SK-N-SH (cell line): ENCODE data around the gene LSS. TPM values are rescaled to one million over a fixed set of nuclear protein-coding genes. Genes with fewer than 3 reads are reported as not detected.

Experiments used
- CTCF ChIA-PET: fragments of 300-600, 350-600 bp; formaldehyde crosslinking; extraction: SDS; loops from one replicate; lab custom pipeline; 2021; lab: Yijun Ruan, JAX
- POLR2A ChIA-PET: fragments of 350-600 bp; sonication (Branson Sonifier 250); formaldehyde crosslinking; extraction: SDS; loops from one replicate; lab custom pipeline; 2020; ENCODE audit warnings: antibody characterized with exemption, inconsistent platforms; lab: Yijun Ruan, JAX
- DNase-seq: peaks from one replicate; pipeline ENCODE4 v3.0.0; 2012
- H2AFZ ChIP-seq: fragments of 200-600 bp; sonication (generic); 2 replicates; pipeline ENCODE4 v1.8.1; 2016; ENCODE audit warnings: antibody characterized with exemption, mild to moderate bottlenecking, low read depth
- H3F3A ChIP-seq: fragments of 200-600 bp; sonication (generic); replicated peaks from 2 replicates; pipeline ENCODE3; 2016; ENCODE audit warnings: antibody characterized with exemption, mild to moderate bottlenecking; ENCODE audit not compliant: insufficient read depth
- H3K27ac ChIP-seq, 2 experiments: fragments of 200-500 bp in 1 of 2; fragments of 200-600 bp in 1 of 2; sonication (Bioruptor generic) in 1 of 2; sonication (generic), shearing (Covaris generic) in 1 of 2; 2 replicates each; pipeline versions ENCODE4 v1.5.1 to v1.6.1; 2014 to 2016; ENCODE audit warnings: low read depth in 2 of 2, inconsistent platforms in 1 of 2, low read length in 1 of 2, mild to moderate bottlenecking in 1 of 2, mixed read lengths in 1 of 2
- H3K27me3 ChIP-seq: fragments of 200-600 bp; sonication (generic), shearing (Covaris generic); 2 replicates; pipeline ENCODE4 v1.6.1; 2016; ENCODE audit warnings: mixed run types; ENCODE audit not compliant: insufficient read depth
- H3K36me3 ChIP-seq, 2 experiments: fragments of 200-500 bp in 1 of 2; fragments of 200-600 bp in 1 of 2; sonication (Bioruptor generic) in 1 of 2; sonication (generic) in 1 of 2; replicated peaks in 1 of 2; 2 replicates each; pipeline versions ENCODE3 to v1.5.1; 2014 to 2016; ENCODE audit warnings: low read length in 1 of 2, mild to moderate bottlenecking in 1 of 2; ENCODE audit not compliant: insufficient read depth in 2 of 2, control insufficient read depth in 1 of 2
- H3K4me1 ChIP-seq, 2 experiments: fragments of 200-500 bp in 1 of 2; fragments of 200-600 bp in 1 of 2; sonication (Bioruptor generic) in 1 of 2; sonication (generic), shearing (Covaris generic) in 1 of 2; 2 replicates each; pipeline versions ENCODE4 v1.5.1 to v1.6.1; 2014 to 2016; ENCODE audit warnings: low read depth in 1 of 2, low read length in 1 of 2, mixed run types in 1 of 2; ENCODE audit not compliant: insufficient read depth in 2 of 2, control insufficient read depth in 1 of 2
- H3K4me2 ChIP-seq: fragments of 200-600 bp; sonication (generic), shearing (Covaris generic); 2 replicates; pipeline ENCODE4 v1.6.1; 2017; ENCODE audit warnings: mixed run types
- H3K4me3 ChIP-seq, 2 experiments: fragments of 200-500 bp in 1 of 2; fragments of 200-600 bp in 1 of 2; sonication (Bioruptor generic) in 1 of 2; sonication (generic), shearing (Covaris generic) in 1 of 2; 2 replicates each; pipeline versions ENCODE4 v1.5.1 to v1.8.1; 2014 to 2016; ENCODE audit warnings: low read depth in 2 of 2, inconsistent platforms in 1 of 2, low read length in 1 of 2, mild to moderate bottlenecking in 1 of 2, mixed read lengths in 1 of 2, moderate library complexity in 1 of 2
- H3K79me2 ChIP-seq: fragments of 200-600 bp; sonication (generic); 2 replicates; pipeline ENCODE4 v1.8.1; 2017; ENCODE audit warnings: mild to moderate bottlenecking; ENCODE audit not compliant: insufficient read depth
- H3K9ac ChIP-seq: fragments of 200-600 bp; sonication (generic); 2 replicates; pipeline ENCODE4 v1.6.1; 2017; ENCODE audit warnings: mixed run types
- H3K9me2 ChIP-seq: fragments of 200-600 bp; sonication (generic); 2 replicates; pipeline ENCODE4 v1.6.1; 2017; ENCODE audit warnings: mixed run types
- H3K9me3 ChIP-seq: fragments of 200-600 bp; sonication (generic); 2 replicates; pipeline ENCODE4 v1.6.1; 2017; ENCODE audit warnings: mixed run types, mild to moderate bottlenecking, moderate library complexity
- H4K20me1 ChIP-seq: fragments of 200-600 bp; sonication (generic); 2 replicates; pipeline ENCODE4 v1.6.1; 2017; ENCODE audit warnings: mild to moderate bottlenecking, mixed run types; ENCODE audit not compliant: insufficient read depth
- CHD2 ChIP-seq: fragments of 150-350 bp; IDR thresholded peaks from 2 replicates; pipeline ENCODE4 v1.6.1; 2018; ENCODE audit warnings: low read length; ENCODE audit not compliant: partially characterized antibody
- CTCF ChIP-seq: fragments of 200-600 bp; sonication (generic); IDR thresholded peaks from 2 replicates; pipeline ENCODE4 v1.6.1; 2017; ENCODE audit warnings: antibody characterized with exemption, mild to moderate bottlenecking, moderate library complexity
- ELF1 ChIP-seq: IDR thresholded peaks from 2 replicates; pipeline ENCODE4 v1.4.0; 2012
- FOXM1 ChIP-seq: IDR thresholded peaks from 2 replicates; pipeline ENCODE4 v1.4.0; 2012; ENCODE audit warnings: low read depth, mild to moderate bottlenecking
- GATA2 ChIP-seq: sonication (generic); formaldehyde crosslinking; IDR thresholded peaks from 2 replicates; pipeline ENCODE4 v1.5.0; 2020; ENCODE audit warnings: mild to moderate bottlenecking, missing genetic modification reagents
- IRF3 ChIP-seq: fragments of 150-350 bp; IDR thresholded peaks from 2 replicates; pipeline ENCODE4 v1.6.1; 2016; ENCODE audit warnings: mild to moderate bottlenecking, low read depth, low read length
- JUND ChIP-seq: IDR thresholded peaks from 2 replicates; pipeline ENCODE4 v1.4.0; 2012
- MAX ChIP-seq: IDR thresholded peaks from 2 replicates; pipeline ENCODE4 v1.4.0; 2012; ENCODE audit warnings: low read depth
- MXI1 ChIP-seq: IDR thresholded peaks from 2 replicates; pipeline ENCODE4 v1.6.1; 2012; ENCODE audit warnings: mild to moderate bottlenecking, low read depth, low read length, improper control_type of control experiment
- NFIC ChIP-seq: IDR thresholded peaks from 2 replicates; pipeline ENCODE4 v1.4.0; 2012; ENCODE audit warnings: borderline replicate concordance
- PBX3 ChIP-seq: IDR thresholded peaks from 2 replicates; pipeline ENCODE4; 2012
- RAD21 ChIP-seq: IDR thresholded peaks from 2 replicates; pipeline ENCODE4 v1.6.1; 2012; ENCODE audit warnings: mild to moderate bottlenecking, low read length
- RCOR1 ChIP-seq: fragments of 150-350 bp; IDR thresholded peaks from 2 replicates; pipeline ENCODE4 v1.6.1; 2017; ENCODE audit warnings: antibody characterized with exemption, low read length
- RXRA ChIP-seq: IDR thresholded peaks from 2 replicates; pipeline ENCODE4 v1.4.0; 2012; ENCODE audit warnings: low read depth, mild to moderate bottlenecking, borderline replicate concordance
- SIN3A ChIP-seq: IDR thresholded peaks from 2 replicates; pipeline ENCODE4 v1.6.1; 2012; ENCODE audit warnings: low read depth, mild to moderate bottlenecking, low read length, moderate library complexity, borderline replicate concordance
- TCF12 ChIP-seq: IDR thresholded peaks from 2 replicates; pipeline ENCODE4 v1.4.0; 2012
- USF1 ChIP-seq: IDR thresholded peaks from 2 replicates; pipeline ENCODE4 v1.4.0; 2012; ENCODE audit warnings: low read depth, borderline replicate concordance
- USF2 ChIP-seq: fragments of 150-350 bp; IDR thresholded peaks from 2 replicates; pipeline ENCODE4 v1.6.1; 2017; ENCODE audit warnings: antibody characterized with exemption, low read length, low read depth, borderline replicate concordance
- WGBS: methylation state at CpG from one replicate; pipeline ENCODE4 v1.1.6; 2017; ENCODE audit warnings: low lambda C conversion rate; 5-methylcytosine and 5-hydroxymethylcytosine counted together
- polyA plus RNA-seq, 3 experiments: library from polyadenylated mRNA; depleted of rRNA; stranded (reverse); fragments of >200 nt; gene quantifications; 2 replicates each; pipeline ENCODE4 v1.2.3, GENCODE V29; 2012

LSS gene
- polyA plus RNA-seq, 1 of the 3 experiments (the other 2 are of a cell fraction): 38.7 TPM

- no peak for DNase-seq
- no peak overlapping the region for H3K4me2 ChIP-seq
- WGBS: 90% methylated on average over 33 of the region's 45 CpGs
- H3K9me2 ChIP-seq: no peaks in the 10 kb centered on the region
- H3K27ac ChIP-seq: no peak overlapping the region
- H4K20me1 ChIP-seq: no peaks in the 10 kb centered on the region
- H3K9me3 ChIP-seq: no peaks in the 10 kb centered on the region
- H3K4me1 ChIP-seq: peaks cover 0 to 4% of the 10 kb centered on the region in 2 experiments; a peak in 2 of 4 replicates
- POLR2A ChIA-PET: interaction anchor here (0.5 to 1.5 kb wide), 2 partner anchors 9 to 106 kb away, joined by 3 read pairs; no protein-coding TSS in a partner anchor
- no peaks in the 10 kb centered on the region for H3K36me3 ChIP-seq
- no peaks in the 10 kb centered on the region for H3K79me2 ChIP-seq
- H3K27me3 ChIP-seq: no peaks in the 10 kb centered on the region
- TF ChIP-seq MXI1 (no peak), RXRA (no peak), FOXM1 (no peak), CHD2 (no peak), RCOR1 (no peak), TCF12 (no peak)
- no peaks in the 10 kb centered on the region for H3F3A ChIP-seq
- CTCF ChIA-PET: interaction anchor here (0.8 to 1.8 kb wide), 19 partner anchors 8 to 223 kb away, joined by 3 to 15 read pairs (median 4); partner anchors contain the start of gene MCM3AP
- H3K9ac ChIP-seq: no peak overlapping the region
- no peak overlapping the region for H2AFZ ChIP-seq
- H3K4me3 ChIP-seq: no peak overlapping the region
Measured at GRCh38 chr21:46151989-46152926, 76.3 kb downstream of the LSS start.

GRCh38 chr21:46151261-46151988 lies 77.1 kb downstream of the LSS start:
- DNase-seq: no peak
- CTCF ChIA-PET: interaction anchor here (1.0 to 1.3 kb wide), 2 partner anchors 78 to 99 kb away, joined by 3 read pairs; no protein-coding TSS in a partner anchor
- no peaks in the 10 kb centered on the region for H3K27me3 ChIP-seq
- TF ChIP-seq FOXM1 (no peak), ELF1 (no peak), CHD2 (no peak), USF1 (no peak), GATA2 (CRISPR knock-in tag) (no peak), USF2 (no peak), SIN3A (no peak), NFIC (no peak), IRF3 (no peak), MAX (no peak), JUND (no peak), PBX3 (no peak), CTCF (no peak), RAD21 (no peak)

More at GRCh38 chr21:46151261-46151988, 77.1 kb downstream of the LSS start:
- 79% methylated on average over 16 of the region's 47 CpGs for WGBS
- H3K9me2 ChIP-seq: no peaks in the 10 kb centered on the region
- H3K4me2 ChIP-seq: no peak overlapping the region
- no peaks in the 10 kb centered on the region for H3K9me3 ChIP-seq
- no peak overlapping the region for H3K9ac ChIP-seq
- no peak overlapping the region for H3K4me3 ChIP-seq
- POLR2A ChIA-PET: no interaction called here
- H3K4me1 ChIP-seq: peaks cover 0 to 4% of the 10 kb centered on the region in 2 experiments; a peak in 2 of 4 replicates
- no peaks in the 10 kb centered on the region for H3F3A ChIP-seq
- no peaks in the 10 kb centered on the region for H3K36me3 ChIP-seq
- no peaks in the 10 kb centered on the region for H4K20me1 ChIP-seq
- no peak overlapping the region for H2AFZ ChIP-seq
- no peak overlapping the region for H3K27ac ChIP-seq
- H3K79me2 ChIP-seq: no peaks in the 10 kb centered on the region
